K562 (cell line): ENCODE results near the gene GLP1R. TPM values are rescaled to one million over a fixed set of nuclear protein-coding genes. Genes with fewer than 3 reads are reported as not detected.

ENCODE experiments used
- ATAC-seq: fragments of 200-7000 bp; cut with Tn5 transposase; 3 replicates; pipeline ENCODE4 v1.9.1; 2020; ENCODE audit warnings: moderate library complexity
- BruUV-seq: library from RNA; stranded (reverse); fragments of 400-500 nt; replicated peaks from 2 replicates; lab custom pipeline; 2021; lab: Mats Ljungman, UMichigan
- CTCF ChIA-PET: fragments of 300-600 bp; formaldehyde crosslinking; extraction: SDS; loops from one replicate; lab custom pipeline; 2021; ENCODE audit warnings: low intra/inter-chr PET ratio; lab: Yijun Ruan, JAX
- POLR2A ChIA-PET: fragments of 300-600, 350-650 bp; sonication (Branson Sonifier 250); formaldehyde crosslinking; extraction: SDS; loops from one replicate; lab custom pipeline; 2021; ENCODE audit warnings: antibody characterized with exemption, inconsistent platforms; lab: Yijun Ruan, JAX
- DNase-seq, 4 experiments: peaks; one replicate each; pipeline versions ENCODE4 v3.0.0 to v3.0.0-alpha.2; 2011 to 2018; ENCODE audit warnings: low spot score in 3 of 4, mixed read lengths in 3 of 4; ENCODE audit errors: extremely low read depth in 1 of 4
- FAIRE-seq: peaks from 2 replicates; lab custom pipeline; 2011; peaks lifted over from hg19 to GRCh38; lab: Jason Lieb, UNC
- H2AFZ ChIP-seq: 2 replicates; pipeline ENCODE4 v1.6.0; 2011; ENCODE audit warnings: low read depth, low read length, control low read depth, inconsistent platforms
- H3K27ac ChIP-seq: fragments of 200-600 bp; 3 replicates; pipeline ENCODE4 v1.8.0; 2011; ENCODE audit warnings: low read depth, mild to moderate bottlenecking, control low read depth, inconsistent platforms, low read length, moderate library complexity, mixed read lengths; ENCODE audit errors: extremely low read depth
- H3K27me3 ChIP-seq, 2 experiments: fragments of 300-600 bp in 1 of 2; 2 replicates in 1 of 2; 3 replicates in 1 of 2; pipeline versions ENCODE4 v1.6.0 to v1.8.0; 2011; ENCODE audit warnings: inconsistent platforms in 2 of 2, low read length in 2 of 2, mild to moderate bottlenecking in 1 of 2, mixed read lengths in 1 of 2, moderate library complexity in 1 of 2; ENCODE audit not compliant: control insufficient read depth in 2 of 2, insufficient read depth in 2 of 2
- H3K36me3 ChIP-seq: fragments of 300-600 bp; 3 replicates; pipeline ENCODE4 v1.8.0; 2011; ENCODE audit warnings: mild to moderate bottlenecking, low read length, inconsistent platforms; ENCODE audit not compliant: control insufficient read depth, insufficient read depth
- H3K4me1 ChIP-seq, 2 experiments: fragments of 200-600 bp in 1 of 2; replicated peaks in 1 of 2; 2 replicates in 1 of 2; 3 replicates in 1 of 2; pipeline versions ENCODE4 v1.5.1 to v1.8.0; 2011; ENCODE audit warnings: inconsistent platforms in 2 of 2, low read length in 2 of 2, mild to moderate bottlenecking in 1 of 2, mixed read lengths in 1 of 2, moderate library complexity in 1 of 2; ENCODE audit not compliant: control insufficient read depth in 2 of 2, insufficient read depth in 2 of 2
- H3K4me2 ChIP-seq: 2 replicates; pipeline ENCODE4 v1.6.1; 2011; ENCODE audit warnings: low read length, control low read depth, inconsistent platforms, mixed read lengths; ENCODE audit not compliant: insufficient read depth
- H3K4me3 ChIP-seq: fragments of 200-600 bp; sonication (generic), shearing (Covaris generic); 2 replicates; pipeline ENCODE4 v1.5.1; 2016; ENCODE audit warnings: control low read depth, inconsistent platforms
- H3K79me2 ChIP-seq: fragments of 200-600 bp; 3 replicates; pipeline ENCODE4 v1.8.0; 2011; ENCODE audit warnings: low read length, inconsistent platforms; ENCODE audit not compliant: control insufficient read depth, insufficient read depth
- H3K9ac ChIP-seq, 2 experiments: 2 replicates each; pipeline versions ENCODE4 v1.6.0 to v1.6.1; 2011; ENCODE audit warnings: low read depth in 2 of 2, low read length in 2 of 2, control low read depth in 1 of 2, inconsistent platforms in 1 of 2, mild to moderate bottlenecking in 1 of 2, mixed read lengths in 1 of 2; ENCODE audit not compliant: insufficient read depth in 1 of 2
- H3K9me1 ChIP-seq: one replicate; pipeline ENCODE4 v1.6.0; 2011; ENCODE audit warnings: inconsistent platforms, mild to moderate bottlenecking, low read length, moderate library complexity; ENCODE audit not compliant: control insufficient read depth, insufficient read depth
- H3K9me3 ChIP-seq: replicated peaks from 2 replicates; pipeline ENCODE4 v1.5.1; 2011; ENCODE audit warnings: low read depth, low read length, inconsistent platforms; ENCODE audit not compliant: control insufficient read depth, insufficient read depth
- H4K20me1 ChIP-seq: replicated peaks from 2 replicates; pipeline ENCODE4 v1.6.1; 2011; ENCODE audit warnings: low read length, inconsistent platforms, mixed read lengths; ENCODE audit not compliant: control insufficient read depth, insufficient read depth
- CTBP1 ChIP-seq: fragments of 450-650 bp; IDR thresholded peaks from 2 replicates; pipeline ENCODE4 v1.6.1; 2016; ENCODE audit warnings: borderline replicate concordance
- NR2C1 ChIP-seq, 2 experiments: fragments of 450-650 bp; IDR thresholded peaks; 2 replicates each; pipeline ENCODE4 v1.6.1; 2017; ENCODE audit warnings: mild to moderate bottlenecking in 2 of 2, antibody characterized with exemption in 1 of 2, inconsistent platforms in 1 of 2, missing compliant biosample characterization in 1 of 2, missing genetic modification characterization in 1 of 2
- TCF3 ChIP-seq: sonication (generic); formaldehyde crosslinking; IDR thresholded peaks from 2 replicates; pipeline ENCODE4 v1.4.0; 2020; ENCODE audit warnings: mild to moderate bottlenecking, missing genetic modification reagents
- ZNF764 ChIP-seq: fragments of 250-450 bp; sonication (Bioruptor Pico); IDR thresholded peaks from 2 replicates; pipeline ENCODE4 v1.4.0; 2020; ENCODE audit warnings: low read depth, mild to moderate bottlenecking, moderate library complexity
- WGBS: fragments of 100-300 bp; shearing (Covaris generic); methylation state at CpG from one replicate; pipeline ENCODE4 v1.1.6; 2016; ENCODE audit warnings: low coverage, mixed read lengths; ENCODE audit not compliant: insufficient coverage; ENCODE audit errors: missing lambda C conversion rate; 5-methylcytosine and 5-hydroxymethylcytosine counted together
- in situ Hi-C: fragments of 300-500 bp; cut with MboI; formaldehyde crosslinking; loops from 4 replicates; pipeline ENCODE4 v1.15.0; 2018; ENCODE audit warnings: inconsistent platforms, mixed read lengths
- intact Hi-C: fragments of 100-400 bp; cut with micrococcal nuclease; formaldehyde crosslinking; loops from 2 replicates; pipeline ENCODE4 v1.14.2; 2022
- polyA plus RNA-seq, 8 experiments: library from polyadenylated mRNA; depleted of rRNA in 4 of 8; stranded (reverse) in 5 of 8; unstranded in 3 of 8; fragments of >200 nt; fragmentation: Nextera tagmentation in 2 of 8; fragmentation: Illumina TruSeq in 1 of 8; extraction: Ambion mirVana in 2 of 8; extraction: Trizol in 1 of 8; gene quantifications; 2 replicates each; pipeline versions ENCODE4 v1.2.1 to v1.2.3, GENCODE V29; 2011 to 2014; ENCODE audit warnings: inconsistent platforms in 1 of 8, missing spikeins in 1 of 8
- total RNA-seq, 7 experiments: library from RNA; depleted of rRNA in 6 of 7; stranded (reverse); fragments of >200 nt in 6 of 7; fragmentation: Illumina TruSeq in 2 of 7; extraction: Trizol in 2 of 7; gene quantifications; 2 replicates each; pipeline versions ENCODE4 v1.2.1 to v1.2.3, GENCODE V29; 2011 to 2021; ENCODE audit warnings: low replicate concordance in 1 of 7
- TF ChIP-seq, protein P1 (sequence below): fragments of 450-650 bp; IDR thresholded peaks from 2 replicates; pipeline ENCODE4 v1.6.1; 2017; ENCODE audit warnings: mild to moderate bottlenecking, moderate library complexity

The GLP1R gene
- total and polyA plus RNA-seq, 9 of the 15 experiments (the other 6 are each of a cell fraction or from before 2014, with no cell fraction given), result not detected

DNA sequence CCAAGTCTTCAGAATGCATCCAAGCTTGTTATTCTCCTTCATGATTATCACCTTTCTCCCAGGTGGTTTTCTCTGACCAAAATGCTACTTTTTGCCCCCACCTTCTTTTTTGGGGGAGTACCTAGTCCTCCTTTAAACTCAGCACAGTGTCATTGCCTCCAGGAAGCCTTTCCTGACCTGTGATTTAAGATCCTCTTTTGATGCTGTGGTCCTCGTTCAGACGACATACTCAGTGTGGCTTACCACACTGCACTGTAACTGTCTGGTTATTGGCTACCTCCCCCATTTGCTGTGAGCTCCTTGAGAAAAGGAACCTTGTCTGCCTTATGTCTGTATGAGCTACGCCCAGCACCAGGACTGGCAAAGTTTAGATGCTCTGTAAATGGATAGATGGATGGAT, 51.8 kb downstream of the GLP1R start:
- no peak overlapping the region for H3K4me3 ChIP-seq
- in situ Hi-C loops, result no loop called here
- H3K79me2 ChIP-seq, result no peaks in the 10 kb centered on the region
- FAIRE-seq (no peak), DNase-seq (no peak), ATAC-seq (peak; percentile 50)
- POLR2A ChIA-PET, result interaction anchor here (0.8 to 3.3 kb wide), 3 partner anchors 12 to 104 kb away, joined by 3 to 18 read pairs (median 7); no protein-coding TSS in a partner anchor
- WGBS, result 2% methylated on average over 3 of the region's 3 CpGs
- no peaks in the 10 kb centered on the region for H3K4me1 ChIP-seq
- H2AFZ ChIP-seq, result no peak overlapping the region
- H4K20me1 ChIP-seq, result 0 out of 2 replicates have a peak, but pooled peaks cover 3% of the 10 kb centered on the region
- TF ChIP-seq, protein P1, sequence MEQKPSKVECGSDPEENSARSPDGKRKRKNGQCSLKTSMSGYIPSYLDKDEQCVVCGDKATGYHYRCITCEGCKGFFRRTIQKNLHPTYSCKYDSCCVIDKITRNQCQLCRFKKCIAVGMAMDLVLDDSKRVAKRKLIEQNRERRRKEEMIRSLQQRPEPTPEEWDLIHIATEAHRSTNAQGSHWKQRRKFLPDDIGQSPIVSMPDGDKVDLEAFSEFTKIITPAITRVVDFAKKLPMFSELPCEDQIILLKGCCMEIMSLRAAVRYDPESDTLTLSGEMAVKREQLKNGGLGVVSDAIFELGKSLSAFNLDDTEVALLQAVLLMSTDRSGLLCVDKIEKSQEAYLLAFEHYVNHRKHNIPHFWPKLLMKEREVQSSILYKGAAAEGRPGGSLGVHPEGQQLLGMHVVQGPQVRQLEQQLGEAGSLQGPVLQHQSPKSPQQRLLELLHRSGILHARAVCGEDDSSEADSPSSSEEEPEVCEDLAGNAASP, result no peak
- TF ChIP-seq CTBP1, result 0 out of 2 replicates have a peak, but pooled peaks have one; percentile 9
- TF ChIP-seq ZNF764 (CRISPR knock-in tag), result no peak
- TF ChIP-seq NR2C1 (IDR thresholded peaks at IDR 0.05), result no peak
- no peak for TF ChIP-seq NR2C1 (tag; IDR thresholded peaks at IDR 0.05)
- TF ChIP-seq TCF3 (CRISPR knock-in tag), result no peak
- no peak overlapping the region for H3K27ac ChIP-seq
- intact Hi-C loops, result loop anchor here (5.0 kb wide), 1 partner anchor 228 kb away; no protein-coding TSS in a partner anchor
- peaks cover 5 to 10% of the 10 kb centered on the region in 2 experiments; a peak in 2 of 5 replicates for H3K27me3 ChIP-seq
- H3K36me3 ChIP-seq, result peaks cover 4% of the 10 kb centered on the region; the same call in 1 of the 3 replicates
- no peaks in the 10 kb centered on the region for H3K9me1 ChIP-seq
- CTCF ChIA-PET, result interaction anchor here (1.3 to 2.4 kb wide), 2 partner anchors 127 to 228 kb away, joined by 6 to 8 read pairs; no protein-coding TSS in a partner anchor
- H3K9ac ChIP-seq, result no peak overlapping the region
- H3K9me3 ChIP-seq, result no peaks in the 10 kb centered on the region
- H3K4me2 ChIP-seq, result no peak overlapping the region
- BruUV-seq, result no TSS peak
